UCSD-AML1 (cell line): ENCODE data around the gene PROK1.
"Not testable (repeated sequence)": the region's sequence is repeated elsewhere in the genome, so short reads cannot be mapped to it uniquely, and the experiment has no call there.

Experiments used
- DNase-seq: peaks from one replicate; lab custom pipeline; 2025; ENCODE audit not compliant: unreplicated experiment; lab: John Stamatoyannopoulos, UW

PROK1 gene, protein sequence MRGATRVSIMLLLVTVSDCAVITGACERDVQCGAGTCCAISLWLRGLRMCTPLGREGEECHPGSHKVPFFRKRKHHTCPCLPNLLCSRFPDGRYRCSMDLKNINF

DNA sequence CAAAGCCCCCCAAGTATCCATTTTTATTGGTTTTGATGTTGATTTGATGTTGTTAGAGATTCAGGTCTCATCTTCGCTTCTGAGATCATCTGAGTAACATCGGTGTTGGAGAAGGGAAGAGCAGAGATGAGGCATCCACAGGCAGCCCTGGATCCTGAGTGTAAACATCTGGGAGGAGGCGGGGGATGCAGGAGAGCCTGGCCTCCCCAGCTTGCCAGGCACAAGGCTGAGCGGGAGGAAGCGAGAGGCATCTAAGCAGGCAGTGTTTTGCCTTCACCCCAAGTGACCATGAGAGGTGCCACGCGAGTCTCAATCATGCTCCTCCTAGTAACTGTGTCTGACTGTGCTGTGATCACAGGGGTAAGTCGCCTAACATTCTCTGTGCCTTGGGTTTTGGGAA, at the start of gene PROK1:
Gene PROK1 (plus strand): TSS at position 221 of the 400 bp plus-strand sequence. CDS start 68 bp downstream, at position 289.
- no peak for DNase-seq

DNA sequence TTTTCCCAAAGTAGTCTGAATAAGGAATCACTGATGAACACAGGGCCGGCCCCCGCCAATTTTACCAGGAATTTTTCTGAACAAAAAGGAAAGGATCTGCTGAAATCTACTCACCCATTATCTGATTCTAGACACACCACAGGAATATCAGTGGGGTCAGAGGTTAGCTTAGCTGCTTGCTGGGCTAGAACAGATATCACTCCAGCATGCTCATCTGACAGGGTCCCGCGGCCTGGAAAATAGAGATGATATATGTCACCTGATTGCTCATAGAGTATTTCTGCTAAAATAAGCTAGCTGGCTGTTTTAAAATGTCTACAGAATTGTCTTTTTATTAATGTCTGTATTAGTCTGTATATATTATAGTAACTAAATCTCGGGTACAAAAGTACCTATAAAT, 47.1 kb upstream of the PROK1 start:
- no peak for DNase-seq

DNA sequence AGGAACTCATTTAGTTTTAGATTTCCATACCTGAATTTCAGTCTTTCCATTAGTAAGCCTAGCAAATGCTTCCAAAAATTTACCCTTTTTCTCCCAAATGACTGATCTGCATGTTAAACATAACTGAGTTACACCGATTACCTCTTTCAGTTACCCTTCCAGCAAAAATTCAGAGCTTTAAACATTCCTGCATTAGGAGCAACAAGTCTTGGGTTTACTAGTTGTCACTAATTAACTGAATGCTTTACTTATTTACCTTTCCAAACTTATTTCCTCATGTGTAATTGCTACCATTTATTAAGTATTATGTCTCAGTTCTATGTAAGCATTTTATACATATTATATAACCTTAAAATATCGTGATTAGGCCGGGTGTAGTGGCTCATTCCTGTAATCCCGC, 46.5 kb upstream of the PROK1 start:
- no peak for DNase-seq

DNA sequence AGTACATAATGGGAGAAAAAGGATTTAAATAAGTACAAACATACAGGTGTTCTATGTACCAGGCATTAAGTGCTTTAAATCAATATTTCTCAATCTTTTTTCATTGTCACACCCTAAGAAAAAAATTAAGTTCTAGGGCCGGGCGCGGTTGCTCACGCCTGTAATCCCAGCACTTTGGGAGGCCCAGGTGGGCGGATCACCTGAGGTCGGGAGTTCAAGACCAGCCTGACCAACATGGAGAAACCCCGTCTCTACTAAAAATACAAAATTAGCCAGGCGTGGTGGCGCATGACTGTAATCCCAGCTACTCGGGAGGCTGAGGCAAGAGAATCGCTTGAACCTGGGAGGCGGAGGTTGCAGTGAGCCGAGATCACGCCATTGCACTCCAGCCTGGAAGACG, 44.5 kb upstream of the PROK1 start:
- not testable (repeated sequence) for DNase-seq

DNA sequence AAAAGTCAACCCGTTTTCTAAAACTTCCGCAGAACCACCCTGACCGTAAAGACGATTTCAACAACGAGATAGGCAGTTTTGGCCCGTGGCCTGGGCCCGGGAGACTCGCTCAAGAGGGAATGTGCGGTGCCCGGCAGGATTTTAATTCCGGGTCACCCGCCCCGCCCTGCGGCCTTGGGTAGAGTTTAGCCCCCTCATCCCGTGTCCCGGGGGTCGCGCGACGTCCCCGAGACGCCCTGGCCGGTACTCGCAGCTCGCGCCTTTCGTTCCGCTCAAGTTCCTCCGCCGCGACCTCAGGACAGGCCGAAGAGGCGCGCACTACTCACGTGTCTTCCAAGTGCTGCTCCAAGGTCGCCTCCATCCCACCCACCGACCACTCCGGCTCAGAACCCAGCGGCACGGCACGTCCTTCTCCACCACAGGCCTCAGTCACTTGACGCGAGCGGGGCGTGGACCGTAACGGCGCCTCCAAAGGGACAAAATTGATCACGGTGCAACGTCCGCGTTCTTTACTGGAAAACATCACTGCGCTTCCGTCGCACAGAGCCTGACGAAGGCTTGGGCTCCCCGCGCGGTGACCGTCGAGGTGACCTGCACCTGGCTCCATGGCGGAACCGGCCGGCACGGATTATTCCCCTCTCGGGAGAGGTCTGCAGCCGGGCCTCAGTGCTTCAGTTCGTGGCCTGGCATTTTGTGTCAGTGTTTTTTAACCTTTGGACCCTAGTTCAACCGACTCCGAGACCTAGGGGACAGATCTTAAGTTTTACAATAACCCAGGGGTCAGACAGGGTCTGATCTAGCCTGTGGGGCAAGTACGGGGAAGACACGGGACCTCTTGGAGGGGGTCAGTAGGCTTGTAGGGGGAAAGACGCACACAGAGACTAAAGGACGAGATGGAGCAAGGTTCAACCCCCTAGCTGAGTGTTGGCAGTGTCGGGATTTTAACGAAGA, 43.4 kb upstream of the PROK1 start, which contains the start of gene LAMTOR5:
Gene LAMTOR5 (minus strand): TSS at position 435 of the 951 bp plus-strand sequence. CDS start 74 bp downstream, at position 361.
- peak; percentile 94 for DNase-seq

DNA sequence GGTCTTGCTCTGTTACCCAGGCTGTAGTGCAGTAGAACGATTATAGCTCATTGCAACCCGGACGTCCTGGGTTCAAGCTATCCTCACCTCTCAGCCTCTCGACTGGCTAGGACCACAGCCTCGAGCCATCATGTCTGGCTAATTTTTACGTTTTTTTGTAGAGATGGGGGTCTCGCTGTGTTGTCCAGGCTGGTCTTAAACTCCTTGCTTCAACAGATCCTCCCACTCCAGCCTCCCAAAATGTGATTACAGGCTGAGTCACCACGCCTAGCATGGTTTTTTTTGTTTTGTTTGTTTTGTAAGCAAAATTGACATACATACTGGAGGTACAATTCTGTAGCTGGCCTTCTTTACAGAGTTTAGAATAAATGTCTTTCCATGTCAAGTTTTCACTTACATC, 42.5 kb upstream of the PROK1 start:
- no peak for DNase-seq

DNA sequence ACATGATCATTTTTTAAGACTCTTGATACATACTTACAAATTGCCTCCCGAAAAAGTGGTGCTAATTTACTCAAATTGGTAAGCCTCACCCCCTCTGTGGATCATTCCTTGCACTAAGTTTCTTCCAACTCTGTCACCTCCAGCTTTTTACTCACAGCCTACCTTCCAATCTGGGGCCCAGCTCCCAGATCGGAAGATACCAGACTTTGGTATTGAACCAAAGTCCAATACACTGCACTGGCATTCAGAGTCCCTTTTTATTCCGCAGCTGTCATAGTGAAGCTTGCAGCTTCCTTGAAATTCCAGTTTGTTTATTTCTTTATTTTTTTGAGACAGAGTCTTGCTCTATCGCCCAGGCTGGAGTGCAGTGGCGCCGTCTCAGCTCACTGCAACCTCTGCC, 41.6 kb upstream of the PROK1 start:
- DNase-seq, result no peak

DNA sequence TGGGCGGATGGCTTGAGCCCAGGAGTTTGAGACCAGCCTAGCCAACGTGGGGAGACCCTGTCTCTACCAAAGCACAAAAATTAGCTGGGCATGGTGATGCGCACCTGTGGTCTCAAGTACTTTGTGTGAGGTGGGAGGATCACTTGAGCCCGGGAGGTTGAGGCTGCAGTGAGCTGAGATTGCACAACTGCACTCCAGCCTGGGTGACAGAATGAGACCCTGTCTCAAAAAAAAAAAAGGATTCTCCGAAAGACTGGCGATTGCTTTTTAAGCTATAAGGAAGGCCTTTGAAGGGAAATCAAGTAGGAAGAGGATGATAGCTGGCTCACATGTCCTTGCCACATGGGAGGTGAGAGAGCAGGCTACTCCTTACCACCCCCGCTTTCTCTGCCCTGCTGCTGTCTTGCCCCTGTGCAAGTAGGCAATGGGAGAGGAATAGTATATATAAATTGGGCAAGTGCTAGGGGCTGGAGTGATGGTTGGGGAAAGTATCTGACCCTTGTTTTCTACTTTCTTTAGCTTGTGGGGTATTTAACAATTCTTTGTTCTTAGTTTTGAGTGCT, 39.7 kb upstream of the PROK1 start:
- no peak for DNase-seq

DNA sequence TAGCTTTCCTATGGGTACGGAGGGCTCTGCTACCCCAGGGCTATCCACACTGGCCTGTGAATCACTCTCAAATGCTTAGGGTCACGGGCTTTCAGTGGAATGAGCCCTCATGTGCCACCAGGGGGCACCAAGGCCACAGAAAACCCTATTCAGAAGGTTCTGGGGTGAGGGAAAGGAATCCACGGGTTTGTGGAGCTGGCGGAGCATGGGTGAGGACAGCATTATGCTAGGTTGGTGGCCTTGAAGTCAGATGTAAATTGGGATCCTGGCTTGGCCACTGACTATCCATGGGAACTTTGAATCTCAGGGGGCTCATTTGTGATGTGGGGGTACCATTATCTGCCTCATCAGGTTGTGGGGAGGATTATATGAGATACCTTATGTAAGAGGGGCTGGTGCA, 38.4 kb upstream of the PROK1 start:
- peak; percentile 76 for DNase-seq

DNA sequence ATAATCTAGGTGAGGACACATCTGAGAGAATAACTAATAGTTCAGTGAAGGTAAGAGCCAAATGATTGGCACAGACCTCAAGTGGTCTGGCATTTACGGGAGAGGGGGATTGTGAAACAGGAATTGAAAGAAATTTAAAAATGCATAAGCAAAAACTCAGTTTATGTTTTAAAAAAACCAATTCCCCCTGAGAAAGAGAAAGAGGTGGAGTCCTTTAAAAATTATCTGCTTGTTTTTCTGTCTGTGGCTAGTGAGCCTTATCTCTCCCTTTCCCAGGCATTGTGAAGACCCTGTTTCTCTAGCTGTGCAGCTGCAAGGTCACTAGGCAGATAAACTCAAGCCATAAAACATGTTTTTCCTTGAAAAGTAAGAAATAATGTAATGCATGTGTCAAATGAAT, 37.9 kb upstream of the PROK1 start:
- DNase-seq, result not testable (repeated sequence)

DNA sequence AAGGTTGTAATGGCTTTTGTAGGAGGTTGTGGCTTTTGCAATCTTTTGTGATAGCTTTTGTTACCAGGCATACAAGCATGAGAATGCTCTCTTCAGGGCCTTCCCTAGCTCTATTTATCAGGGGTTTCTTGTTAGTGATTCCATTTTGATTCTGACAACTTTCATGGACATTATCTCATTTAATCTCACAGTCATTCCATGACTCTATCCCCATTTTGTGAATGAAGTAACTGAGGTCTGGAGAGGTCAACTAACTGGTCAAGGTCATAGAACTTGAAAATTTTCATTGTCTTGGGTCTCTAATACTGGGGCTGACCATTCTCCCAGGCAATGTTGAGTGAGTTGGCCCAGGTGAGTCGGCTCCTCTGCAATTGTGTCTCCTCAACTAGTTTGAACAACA, 32.2 kb upstream of the PROK1 start:
- DNase-seq, result no peak

DNA sequence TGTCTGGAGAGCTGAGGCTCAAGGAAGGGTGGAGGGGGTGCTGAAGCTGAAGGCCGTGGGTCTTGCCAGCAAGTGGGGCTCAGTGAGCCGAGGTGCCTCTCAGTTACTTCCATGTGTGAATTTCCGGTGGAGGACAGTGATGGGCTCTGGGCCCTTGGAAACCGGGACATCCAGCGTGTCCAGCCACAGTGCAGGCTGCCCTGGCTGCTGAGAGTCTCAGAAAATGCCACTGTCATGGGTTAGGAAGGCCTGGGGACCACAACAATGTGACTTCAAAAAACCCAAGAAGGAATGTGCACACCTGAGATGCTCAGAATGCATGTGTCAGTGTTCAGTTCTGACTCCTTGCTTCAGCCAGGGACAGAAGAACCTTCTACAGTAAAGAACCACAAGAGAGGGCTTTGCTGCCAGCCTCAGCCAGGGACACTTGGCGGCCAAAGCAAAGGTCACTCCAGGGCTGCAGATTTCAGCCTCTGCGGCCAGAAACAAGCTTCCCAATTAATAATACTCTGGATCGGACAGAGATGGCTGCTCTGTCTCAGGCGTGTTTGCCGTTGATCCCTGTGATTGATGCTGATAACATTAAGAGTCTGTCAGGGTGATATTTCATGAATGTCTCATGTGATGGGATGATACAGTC, 30.8 kb upstream of the PROK1 start:
- no peak for DNase-seq

DNA sequence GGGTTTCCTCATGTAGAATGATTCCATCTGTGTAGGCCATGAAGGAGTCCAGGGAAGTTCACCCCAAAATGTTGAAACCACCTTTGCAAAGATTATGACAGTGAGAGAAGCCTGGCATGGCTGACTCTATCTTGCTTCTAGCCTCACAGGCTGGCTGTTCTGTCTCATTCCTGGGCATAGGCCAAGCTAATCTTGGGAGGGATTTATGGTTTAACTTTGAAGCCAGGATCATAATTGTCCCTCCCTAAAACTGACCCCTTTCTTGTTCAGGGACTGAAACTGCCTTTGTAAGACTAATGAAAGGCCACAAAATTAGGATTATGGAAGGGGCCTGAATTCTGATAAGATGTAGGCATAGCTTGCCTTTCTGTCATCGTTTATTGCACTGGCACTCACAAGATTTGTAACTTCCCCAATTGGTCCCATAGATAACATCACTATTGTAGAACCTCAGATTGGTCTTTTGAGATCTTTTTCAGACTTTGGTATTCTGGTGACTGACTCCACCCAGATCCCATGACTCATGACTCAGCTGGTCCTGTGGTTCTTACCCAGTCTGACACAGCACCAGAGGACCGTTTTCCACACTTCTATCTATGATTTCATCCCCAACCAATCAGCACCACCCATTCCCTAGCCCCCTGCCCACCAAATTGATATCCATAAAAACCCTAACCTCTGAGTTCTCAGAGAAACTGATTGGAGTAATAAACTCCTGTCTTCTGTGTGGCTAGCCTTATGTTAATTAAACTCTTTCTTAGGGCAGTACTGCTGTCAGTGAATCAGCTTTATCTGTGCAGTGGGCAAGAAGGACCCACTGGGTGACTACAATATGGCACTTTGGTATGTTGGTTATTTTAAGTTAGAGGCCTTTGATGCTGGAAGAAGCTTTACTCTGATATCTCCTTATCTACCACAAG, 29.8 kb upstream of the PROK1 start:
- no peak for DNase-seq

DNA sequence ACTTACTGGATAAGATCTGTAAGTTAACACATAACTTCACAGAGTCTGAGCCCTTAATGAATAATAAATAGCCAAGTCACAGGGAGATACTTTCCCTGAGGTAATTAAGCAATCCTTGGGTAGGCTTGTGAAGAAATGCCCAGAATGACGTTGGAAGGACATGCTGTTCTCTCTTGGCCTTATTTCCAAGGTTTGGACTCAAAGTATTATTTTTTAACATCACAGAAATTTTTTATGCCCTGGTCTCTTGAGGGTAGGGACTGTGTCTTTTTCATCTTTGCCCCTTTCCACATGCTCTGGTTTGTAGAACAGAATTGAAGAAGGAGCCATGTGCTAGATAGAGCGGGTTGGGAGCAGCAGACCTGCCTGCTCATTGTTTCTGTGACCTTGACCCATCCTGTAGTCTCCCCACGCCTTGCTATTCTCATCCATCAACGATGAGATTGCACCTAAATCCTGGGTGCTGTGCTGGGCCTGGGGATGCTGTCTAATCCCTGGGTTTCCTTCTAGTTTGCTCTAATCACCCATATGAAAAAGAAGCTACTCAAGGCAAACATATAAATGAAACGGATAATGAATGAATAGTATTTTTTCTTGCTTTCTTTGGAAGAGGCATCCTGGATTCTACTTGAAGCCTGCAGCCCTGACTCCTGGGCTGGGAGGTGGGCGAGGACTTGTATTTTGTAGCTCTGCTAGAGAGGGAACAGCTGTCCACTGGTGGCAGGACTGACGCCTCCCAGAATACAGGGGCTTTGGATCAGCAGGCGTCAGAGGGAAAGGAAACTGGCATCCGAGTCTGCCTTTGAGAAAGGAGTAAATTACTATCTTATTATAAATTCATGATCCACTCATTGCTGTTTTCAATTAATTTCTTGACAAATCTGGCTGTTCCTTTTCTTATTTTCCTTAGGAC, 26.0 kb upstream of the PROK1 start:
- no peak for DNase-seq

DNA sequence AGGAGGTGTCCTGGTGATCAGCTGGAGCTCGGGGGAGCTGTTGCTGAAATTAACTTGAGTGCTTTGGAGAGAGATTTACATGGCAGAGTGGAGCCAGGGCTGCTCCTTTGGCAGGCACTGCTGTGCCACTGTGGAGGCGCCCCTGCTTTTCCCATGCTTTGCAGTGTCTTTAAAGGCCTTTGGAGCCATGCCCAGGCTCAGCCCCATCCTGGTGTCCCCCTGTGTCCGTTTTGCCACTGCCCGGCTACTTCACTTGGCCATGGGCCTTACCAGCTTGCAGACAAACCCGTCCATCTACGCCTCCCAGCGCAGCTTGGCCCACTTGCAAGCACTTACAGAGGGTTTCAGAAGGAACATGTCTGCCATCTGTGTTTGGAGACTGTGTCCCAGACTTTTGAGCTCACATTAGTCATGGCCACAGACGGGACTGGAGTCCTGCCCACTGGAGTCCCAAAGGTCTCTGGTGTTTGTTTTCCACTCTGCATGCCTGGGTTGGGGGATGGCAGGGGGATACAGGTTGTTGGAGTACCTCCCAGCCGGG, 25.3 kb upstream of the PROK1 start:
- no peak for DNase-seq

DNA sequence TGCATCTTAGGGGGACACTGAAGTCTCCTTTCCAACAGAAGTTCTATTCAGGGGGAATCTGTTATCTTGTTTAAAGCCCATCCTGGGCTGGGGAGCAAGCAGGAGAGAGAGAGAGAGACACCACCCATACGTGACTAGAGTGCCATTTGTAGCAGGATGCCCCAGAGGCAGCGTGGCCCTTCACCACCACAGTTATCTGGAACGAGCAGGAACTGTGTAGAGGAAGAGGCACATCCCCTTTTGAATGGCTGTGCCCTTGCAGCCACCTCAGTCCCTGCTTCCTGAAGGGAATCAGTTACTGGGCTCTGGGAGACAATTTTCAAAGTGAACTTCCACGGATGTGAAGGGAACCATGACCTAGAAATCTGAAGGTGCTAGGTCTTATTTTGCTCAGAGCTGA, 24.1 kb upstream of the PROK1 start:
- peak; percentile 52 for DNase-seq

DNA sequence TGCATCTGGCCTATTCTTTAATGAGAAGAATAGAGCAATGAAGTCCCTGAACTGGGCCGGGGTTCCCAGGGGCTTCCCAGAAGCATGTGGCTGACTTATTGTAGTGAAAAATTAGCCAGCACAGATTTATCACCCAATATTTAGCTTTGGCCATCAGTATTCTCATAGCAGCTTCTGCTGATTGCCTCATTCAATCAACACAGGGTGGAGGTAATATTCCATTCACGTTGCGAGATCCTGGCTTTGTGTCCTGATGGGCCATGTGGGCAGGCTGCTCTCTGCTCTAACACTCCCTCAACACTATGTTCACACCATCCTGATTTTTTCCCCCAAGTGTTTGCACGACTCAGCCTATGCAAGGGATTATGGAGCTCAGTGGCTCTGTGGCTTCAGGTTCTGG, 22.0 kb upstream of the PROK1 start:
- no peak for DNase-seq

DNA sequence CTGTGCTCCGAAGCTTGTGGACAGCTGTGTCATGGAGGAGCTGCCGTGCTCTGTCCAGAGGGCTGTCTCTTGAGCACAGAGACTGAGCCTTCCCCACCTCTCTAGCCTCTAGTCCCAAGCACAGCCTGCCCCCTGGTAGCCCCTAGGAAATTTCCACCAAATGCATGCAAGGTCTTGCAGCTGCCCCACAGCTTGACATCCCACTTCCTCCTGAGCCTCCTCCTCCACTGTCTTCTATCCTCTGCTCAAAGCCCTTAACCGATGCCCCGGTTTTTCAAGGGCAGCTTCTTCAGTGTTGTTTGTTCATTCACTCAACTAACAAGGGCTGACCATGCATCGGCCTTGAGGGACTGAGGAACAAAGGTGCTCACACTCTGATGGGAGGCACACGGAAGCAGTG, 20.6 kb upstream of the PROK1 start:
- no peak for DNase-seq

DNA sequence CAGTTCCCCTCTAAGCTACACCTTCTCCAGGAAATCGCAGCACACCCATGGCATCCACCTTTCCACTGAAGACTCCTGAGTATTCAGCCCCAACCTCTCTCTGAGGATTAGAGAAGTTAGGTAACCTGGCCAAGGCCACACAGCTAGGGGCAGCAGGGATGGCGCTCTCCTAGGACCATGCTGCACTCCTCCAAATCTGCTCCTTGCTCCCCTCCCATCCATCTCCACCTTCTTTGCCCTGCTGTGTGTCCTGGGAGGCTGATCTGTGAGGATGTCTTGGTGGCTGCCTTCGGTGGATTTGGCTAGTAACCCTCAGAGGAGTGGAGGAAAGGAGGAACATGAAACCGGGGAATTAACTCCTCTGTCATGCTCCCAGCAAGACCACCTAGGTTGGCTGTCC, 20.0 kb upstream of the PROK1 start:
- no peak for DNase-seq
